Common myeloid progenitor, CD34-positive (primary cell): ENCODE data around the gene GAB1.

Experiments used
- CTCF ChIA-PET: fragments of 350-600 bp; sonication (Branson Sonifier 250); formaldehyde crosslinking; loops from one replicate; lab custom pipeline; 2021; ENCODE audit warnings: antibody characterized with exemption; lab: Charles Lee
- POLR2A ChIA-PET: fragments of 350-600 bp; sonication (Branson Sonifier 250); formaldehyde crosslinking; loops from one replicate; lab custom pipeline; 2021; ENCODE audit warnings: antibody characterized with exemption; lab: Charles Lee
- DNase-seq, 3 donors: peaks; one replicate each; pipeline versions ENCODE4 v3.0.0 to v3.0.0-alpha.2; 2013
- H3K27ac ChIP-seq, 2 experiments: 1 replicate in 1 of 2; 2 replicates in 1 of 2; pipeline ENCODE4 v1.7.0; 2013; ENCODE audit warnings: inconsistent platforms in 2 of 2, low read length in 2 of 2, mild to moderate bottlenecking in 2 of 2, low read depth in 1 of 2, moderate library complexity in 1 of 2; ENCODE audit not compliant: severe bottlenecking in 2 of 2, insufficient read depth in 1 of 2, poor library complexity in 1 of 2
- H3K27me3 ChIP-seq, 5 experiments: replicated peaks in 2 of 5; 1 replicate in 3 of 5; 2 replicates in 2 of 5; pipeline versions ENCODE4 v1.6.1 to v1.7.0; 2013; ENCODE audit warnings: low read length in 4 of 5, mild to moderate bottlenecking in 2 of 5, moderate library complexity in 2 of 5, inconsistent platforms in 1 of 5; ENCODE audit not compliant: insufficient read depth in 5 of 5, control insufficient read depth in 4 of 5
- H3K36me3 ChIP-seq, 4 experiments: 1 replicate in 2 of 4; 2 replicates in 2 of 4; pipeline versions ENCODE4 v1.6.1 to v1.7.0; 2013; ENCODE audit warnings: low read length in 3 of 4, control low read depth in 1 of 4, mild to moderate bottlenecking in 1 of 4; ENCODE audit not compliant: control insufficient read depth in 4 of 4, insufficient read depth in 4 of 4
- H3K4me1 ChIP-seq, 4 experiments: 1 replicate in 3 of 4; 2 replicates in 1 of 4; pipeline versions ENCODE4 v1.6.1 to v1.7.1; 2013; ENCODE audit warnings: low read length in 3 of 4, mild to moderate bottlenecking in 3 of 4, control low read depth in 1 of 4, inconsistent platforms in 1 of 4, moderate library complexity in 1 of 4; ENCODE audit not compliant: control insufficient read depth in 4 of 4, insufficient read depth in 4 of 4; ENCODE audit errors: control extremely low read depth in 1 of 4
- H3K4me3 ChIP-seq, 7 experiments: 1 replicate in 4 of 7; 2 replicates in 3 of 7; pipeline versions ENCODE4 v1.5.1 to v1.7.0; 2013; ENCODE audit warnings: mild to moderate bottlenecking in 7 of 7, low read length in 6 of 7, moderate library complexity in 6 of 7, inconsistent platforms in 2 of 7, low read depth in 2 of 7, control low read depth in 1 of 7; ENCODE audit not compliant: insufficient read depth in 4 of 7, control insufficient read depth in 1 of 7; ENCODE audit errors: extremely low read depth in 1 of 7
- H3K9me3 ChIP-seq, 5 experiments: 1 replicate in 4 of 5; 2 replicates in 1 of 5; pipeline versions ENCODE4 v1.6.1 to v1.7.1; 2013; ENCODE audit warnings: low read length in 4 of 5, mild to moderate bottlenecking in 2 of 5, inconsistent platforms in 1 of 5, low read depth in 1 of 5, moderate library complexity in 1 of 5; ENCODE audit not compliant: control insufficient read depth in 4 of 5, insufficient read depth in 2 of 5; ENCODE audit errors: control extremely low read depth in 1 of 5
- WGBS: methylation state at CpG from one replicate; pipeline ENCODE4 v1.1.5; 2013; ENCODE audit not compliant: insufficient coverage; 5-methylcytosine and 5-hydroxymethylcytosine counted together

The GAB1 gene

GRCh38 chr4:143294710-143295275 lies 41.9 kb upstream of the GAB1 start:
- ChIA-PET CTCF (interaction anchor here (0.9 kb wide), 1 partner anchor 10 kb away, joined by 3 read pairs; no protein-coding TSS in a partner anchor), POLR2A (no interaction called here)
- no peak for DNase-seq
- H3K4me3 ChIP-seq, result no peak overlapping the region
- no peaks in the 10 kb centered on the region for H3K4me1 ChIP-seq
- no peaks in the 10 kb centered on the region for H3K27me3 ChIP-seq
- H3K36me3 ChIP-seq, result no peaks in the 10 kb centered on the region
- no peaks in the 10 kb centered on the region for H3K9me3 ChIP-seq
- WGBS, result 100% methylated on average over 1 of the region's 4 CpGs
- no peak overlapping the region for H3K27ac ChIP-seq

GRCh38 chr4:143296397-143297067 lies 40.1 kb upstream of the GAB1 start:
- no peaks in the 10 kb centered on the region for H3K9me3 ChIP-seq
- no peak overlapping the region for H3K27ac ChIP-seq
- POLR2A ChIA-PET, result interaction anchor here (0.7 kb wide), 1 partner anchor 1064 kb away, joined by 3 read pairs; no protein-coding TSS in a partner anchor
- no peak for DNase-seq
- 67% methylated on average over 3 of the region's 6 CpGs for WGBS
- H3K4me1 ChIP-seq, result no peaks in the 10 kb centered on the region
- CTCF ChIA-PET, result no interaction called here
- no peak overlapping the region for H3K4me3 ChIP-seq
- no peaks in the 10 kb centered on the region for H3K27me3 ChIP-seq
- no peaks in the 10 kb centered on the region for H3K36me3 ChIP-seq

GRCh38 chr4:143300860-143301259 lies 35.8 kb upstream of the GAB1 start:
- H3K27me3 ChIP-seq, result no peaks in the 10 kb centered on the region
- no peaks in the 10 kb centered on the region for H3K9me3 ChIP-seq
- ChIA-PET CTCF (no interaction called here), POLR2A (no interaction called here)
- WGBS, result 90% methylated on average over 2 of the region's 2 CpGs
- DNase-seq, result no peak
- H3K4me1 ChIP-seq, result no peaks in the 10 kb centered on the region
- no peak overlapping the region for H3K27ac ChIP-seq
- no peak overlapping the region for H3K4me3 ChIP-seq
- no peaks in the 10 kb centered on the region for H3K36me3 ChIP-seq

- no peaks in the 10 kb centered on the region for H3K27me3 ChIP-seq
- no peaks in the 10 kb centered on the region for H3K4me1 ChIP-seq
- H3K27ac ChIP-seq, result no peak overlapping the region
- ChIA-PET CTCF (interaction anchor here (1.0 kb wide), 1 partner anchor 58 kb away, joined by 3 read pairs; no protein-coding TSS in a partner anchor), POLR2A (no interaction called here)
- no peaks in the 10 kb centered on the region for H3K36me3 ChIP-seq
- WGBS, result 9% methylated on average over 1 of the region's 1 CpG
- no peak overlapping the region for H3K4me3 ChIP-seq
- H3K9me3 ChIP-seq, result no peaks in the 10 kb centered on the region
- peak in 1 of 3 donors; percentile 9 for DNase-seq
Measured at GRCh38 chr4:143302536-143302935, 34.1 kb upstream of the GAB1 start.

- H3K27me3 ChIP-seq, result no peaks in the 10 kb centered on the region
- ChIA-PET CTCF (no interaction called here), POLR2A (no interaction called here)
- no peaks in the 10 kb centered on the region for H3K9me3 ChIP-seq
- no peak for DNase-seq
- H3K4me1 ChIP-seq, result no peaks in the 10 kb centered on the region
- H3K36me3 ChIP-seq, result no peaks in the 10 kb centered on the region
- H3K27ac ChIP-seq, result no peak overlapping the region
- 94% methylated on average over 2 of the region's 3 CpGs for WGBS
- no peak overlapping the region for H3K4me3 ChIP-seq
Measured at GRCh38 chr4:143306788-143307187, 29.9 kb upstream of the GAB1 start.

- no peaks in the 10 kb centered on the region for H3K4me1 ChIP-seq
- no peak overlapping the region for H3K4me3 ChIP-seq
- H3K36me3 ChIP-seq, result no peaks in the 10 kb centered on the region
- 90% methylated on average over 1 of the region's 1 CpG for WGBS
- ChIA-PET POLR2A (no interaction called here), CTCF (interaction anchor here (0.6 kb wide), 1 partner anchor 11 kb away, joined by 3 read pairs; no protein-coding TSS in a partner anchor)
- no peak overlapping the region for H3K27ac ChIP-seq
- H3K27me3 ChIP-seq, result no peaks in the 10 kb centered on the region
- DNase-seq, result no peak
- H3K9me3 ChIP-seq, result no peaks in the 10 kb centered on the region
Measured at GRCh38 chr4:143307531-143307930, 29.1 kb upstream of the GAB1 start.

GRCh38 chr4:143308377-143308776 lies 28.3 kb upstream of the GAB1 start:
- DNase-seq, result no peak
- ChIA-PET CTCF (no interaction called here), POLR2A (no interaction called here)
- H3K36me3 ChIP-seq, result no peaks in the 10 kb centered on the region
- H3K27ac ChIP-seq, result no peak overlapping the region
- H3K27me3 ChIP-seq, result no peaks in the 10 kb centered on the region
- no peaks in the 10 kb centered on the region for H3K4me1 ChIP-seq
- no peak overlapping the region for H3K4me3 ChIP-seq
- H3K9me3 ChIP-seq, result no peaks in the 10 kb centered on the region
